Measurements from ENCODE around the gene ZDHHC13. TPM values are rescaled to one million over a fixed set of nuclear protein-coding genes. Genes with fewer than 3 reads are reported as not detected.
"Not testable (repeated sequence)": the region's sequence is repeated elsewhere in the genome, so short reads cannot be mapped to it uniquely, and the experiment has no call there.

Gene ZDHHC13
- total RNA-seq, 1 experiment from 2014 or later = 22.4 TPM

GRCh38 chr11:19134004-19134403 is 17.0 kb downstream of the ZDHHC13 start:
- no TSS peak for BruUV-seq (replicated peaks)
- Mint-ChIP-seq H3K4me1 (ENCODE audit: low read depth, unreplicated experiment) (no peaks in the 10 kb centered on the region), H3K27ac (ENCODE audit: unreplicated experiment) (no peak overlapping the region), H3K27me3 (ENCODE audit: unreplicated experiment) (no peaks in the 10 kb centered on the region), H3K4me3 (ENCODE audit: low read depth, unreplicated experiment) (no peak overlapping the region), H3K9me3 (ENCODE audit: low read depth, unreplicated experiment) (peaks cover 12% of the 10 kb centered on the region), H3K36me3 (ENCODE audit: insufficient read depth, unreplicated experiment) (peaks cover 10% of the 10 kb centered on the region)
- CTCF ChIA-PET = no interaction called here
- DNase-seq = no peak
- no peak for TF ChIP-seq CTCF (IDR thresholded peaks at IDR 0.05; ENCODE audit: unreplicated experiment)
- intact Hi-C loops (cut with micrococcal nuclease; ENCODE audit: unreplicated experiment) = no loop called here

- H3K4me1 Mint-ChIP-seq (ENCODE audit: low read depth, unreplicated experiment); H3K27me3 Mint-ChIP-seq (ENCODE audit: unreplicated experiment); CTCF ChIA-PET; H3K9me3 Mint-ChIP-seq (ENCODE audit: low read depth, unreplicated experiment); intact Hi-C loops (cut with micrococcal nuclease; ENCODE audit: unreplicated experiment); H3K4me3 Mint-ChIP-seq (ENCODE audit: low read depth, unreplicated experiment); BruUV-seq (replicated peaks); H3K27ac Mint-ChIP-seq (ENCODE audit: unreplicated experiment); DNase-seq; H3K36me3 Mint-ChIP-seq (ENCODE audit: insufficient read depth, unreplicated experiment): not testable (repeated sequence)
These were observed 19.9 kb downstream of the ZDHHC13 start for GRCh38 chr11:19136884-19137283.

- Mint-ChIP-seq H3K27me3 (ENCODE audit: unreplicated experiment) (no peaks in the 10 kb centered on the region), H3K36me3 (ENCODE audit: insufficient read depth, unreplicated experiment) (no peaks in the 10 kb centered on the region), H3K4me1 (ENCODE audit: low read depth, unreplicated experiment) (no peaks in the 10 kb centered on the region), H3K27ac (ENCODE audit: unreplicated experiment) (no peak overlapping the region), H3K9me3 (ENCODE audit: low read depth, unreplicated experiment) (no peaks in the 10 kb centered on the region), H3K4me3 (ENCODE audit: low read depth, unreplicated experiment) (no peak overlapping the region)
- CTCF ChIA-PET = no interaction called here
- no peak for TF ChIP-seq CTCF (IDR thresholded peaks at IDR 0.05; ENCODE audit: unreplicated experiment)
- DNase-seq = no peak
- no TSS peak for BruUV-seq (replicated peaks)
- intact Hi-C loops (cut with micrococcal nuclease; ENCODE audit: unreplicated experiment) = no loop called here
These were observed 28.4 kb downstream of the ZDHHC13 start for GRCh38 chr11:19145319-19145718.

- TF ChIP-seq CTCF (IDR thresholded peaks at IDR 0.05; ENCODE audit: unreplicated experiment) = no peak
- Mint-ChIP-seq H3K4me1 (ENCODE audit: low read depth, unreplicated experiment) (peaks cover 1% of the 10 kb centered on the region), H3K4me3 (ENCODE audit: low read depth, unreplicated experiment) (no peak overlapping the region), H3K27me3 (ENCODE audit: unreplicated experiment) (no peaks in the 10 kb centered on the region), H3K9me3 (ENCODE audit: low read depth, unreplicated experiment) (no peaks in the 10 kb centered on the region), H3K27ac (ENCODE audit: unreplicated experiment) (no peak overlapping the region), H3K36me3 (ENCODE audit: insufficient read depth, unreplicated experiment) (no peaks in the 10 kb centered on the region)
- DNase-seq = no peak
- no TSS peak for BruUV-seq (replicated peaks)
- CTCF ChIA-PET = no interaction called here
- intact Hi-C loops (cut with micrococcal nuclease; ENCODE audit: unreplicated experiment) = no loop called here
These were observed 39.9 kb downstream of the ZDHHC13 start for GRCh38 chr11:19156892-19157291.

GRCh38 chr11:19160847-19161246 is 43.9 kb downstream of the ZDHHC13 start:
- peaks cover 6% of the 10 kb centered on the region for H3K36me3 Mint-ChIP-seq (ENCODE audit: insufficient read depth, unreplicated experiment)
- H3K27ac Mint-ChIP-seq (ENCODE audit: unreplicated experiment) = no peak overlapping the region
- no peak for TF ChIP-seq CTCF (IDR thresholded peaks at IDR 0.05; ENCODE audit: unreplicated experiment)
- no peak overlapping the region for H3K4me3 Mint-ChIP-seq (ENCODE audit: low read depth, unreplicated experiment)
- H3K27me3 Mint-ChIP-seq (ENCODE audit: unreplicated experiment) = no peaks in the 10 kb centered on the region
- H3K4me1 Mint-ChIP-seq (ENCODE audit: low read depth, unreplicated experiment) = peaks cover 13% of the 10 kb centered on the region
- no peak for DNase-seq
- no peaks in the 10 kb centered on the region for H3K9me3 Mint-ChIP-seq (ENCODE audit: low read depth, unreplicated experiment)
- intact Hi-C loops (cut with micrococcal nuclease; ENCODE audit: unreplicated experiment) = loop anchor here (10.0 kb wide), 1 partner anchor 86 kb away; no protein-coding TSS in a partner anchor
- CTCF ChIA-PET = no interaction called here
- BruUV-seq (replicated peaks) = no TSS peak
